ENCODE results near the gene PAPSS2. TPM values are rescaled to one million over a fixed set of nuclear protein-coding genes. Genes with fewer than 3 reads are reported as not detected.
"Not testable (repeated sequence)": the region's sequence is repeated elsewhere in the genome, so short reads cannot be mapped to it uniquely, and the experiment has no call there.

Gene PAPSS2
- total RNA-seq, 2 donors from 2014 or later, result 15.7 to 20.2 TPM

GRCh38 chr10:87618566-87619423, 40.9 kb upstream of the PAPSS2 start:
- no peak for DNase-seq

GRCh38 chr10:87619705-87620104, 40.0 kb upstream of the PAPSS2 start:
- H3K27me3 Mint-ChIP-seq (ENCODE audit: insufficient read depth), result peaks cover 2% of the 10 kb centered on the region
- peaks cover 18% of the 10 kb centered on the region for H3K4me1 Mint-ChIP-seq
- Histone ChIP-seq H3K4me3 (ENCODE audit: low read length) (no peak overlapping the region), H3K27me3 (ENCODE audit: control insufficient read depth, insufficient read depth, low read length, poor library complexity, severe bottlenecking) (no peaks in the 10 kb centered on the region), H3K36me3 (ENCODE audit: control insufficient read depth, insufficient read depth, low read length) (no peaks in the 10 kb centered on the region), H3K9ac (ENCODE audit: extremely low read depth, low read length, poor library complexity, severe bottlenecking) (no peak overlapping the region), H3K9me3 (ENCODE audit: control insufficient read depth, low read length) (no peaks in the 10 kb centered on the region), H3K4me1 (ENCODE audit: control insufficient read depth, insufficient read depth, low read length) (peaks cover 3% of the 10 kb centered on the region), H3K27ac (ENCODE audit: low read depth, low read length) (no peak overlapping the region)
- WGBS, 2 experiments (ENCODE audit: insufficient coverage in 1 of 2, insufficient read length in 1 of 2), result 91 to 95% methylated on average over 3 to 4 of the region's 5 CpGs
- no peak for TF ChIP-seq CTCF (conservative IDR thresholded peaks at IDR 0.05)
- H3K27ac Mint-ChIP-seq, result no peak overlapping the region
- no peaks in the 10 kb centered on the region for H3K36me3 Mint-ChIP-seq (ENCODE audit: low read depth)
- H3K4me3 Mint-ChIP-seq, result no peak overlapping the region
- DNase-seq, result no peak
- H3K9me3 Mint-ChIP-seq, result no peaks in the 10 kb centered on the region

More at GRCh38 chr10:87618566-87619423, 40.9 kb upstream of the PAPSS2 start:
- Histone ChIP-seq H3K9ac (ENCODE audit: extremely low read depth, low read length, poor library complexity, severe bottlenecking) (no peak overlapping the region), H3K4me1 (ENCODE audit: control insufficient read depth, insufficient read depth, low read length) (peaks cover 3% of the 10 kb centered on the region), H3K27me3 (ENCODE audit: control insufficient read depth, insufficient read depth, low read length, poor library complexity, severe bottlenecking) (no peaks in the 10 kb centered on the region), H3K27ac (ENCODE audit: low read depth, low read length) (no peak overlapping the region), H3K36me3 (ENCODE audit: control insufficient read depth, insufficient read depth, low read length) (no peaks in the 10 kb centered on the region), H3K4me3 (ENCODE audit: low read length) (no peak overlapping the region), H3K9me3 (ENCODE audit: control insufficient read depth, low read length) (no peaks in the 10 kb centered on the region)
- H3K4me3 Mint-ChIP-seq, result no peak overlapping the region
- peaks cover 16% of the 10 kb centered on the region for H3K4me1 Mint-ChIP-seq
- peaks cover 2% of the 10 kb centered on the region for H3K27me3 Mint-ChIP-seq (ENCODE audit: insufficient read depth)
- no peak for TF ChIP-seq CTCF (conservative IDR thresholded peaks at IDR 0.05)
- 86 to 90% methylated on average over 9 to 11 of the region's 11 CpGs for WGBS, 2 experiments (ENCODE audit: insufficient coverage in 1 of 2, insufficient read length in 1 of 2)
- H3K27ac Mint-ChIP-seq, result no peak overlapping the region
- no peaks in the 10 kb centered on the region for H3K36me3 Mint-ChIP-seq (ENCODE audit: low read depth)
- no peaks in the 10 kb centered on the region for H3K9me3 Mint-ChIP-seq

- not testable (repeated sequence) for H3K4me3 Mint-ChIP-seq; H3K4me1 ChIP-seq (ENCODE audit: control insufficient read depth, insufficient read depth, low read length); H3K36me3 ChIP-seq (ENCODE audit: control insufficient read depth, insufficient read depth, low read length); H3K4me3 ChIP-seq (ENCODE audit: low read length); H3K9me3 ChIP-seq (ENCODE audit: control insufficient read depth, low read length); H3K27ac Mint-ChIP-seq; H3K27me3 ChIP-seq (ENCODE audit: control insufficient read depth, insufficient read depth, low read length, poor library complexity, severe bottlenecking); H3K36me3 Mint-ChIP-seq (ENCODE audit: low read depth); H3K27ac ChIP-seq (ENCODE audit: low read depth, low read length); H3K9ac ChIP-seq (ENCODE audit: extremely low read depth, low read length, poor library complexity, severe bottlenecking); DNase-seq; H3K9me3 Mint-ChIP-seq; H3K27me3 Mint-ChIP-seq (ENCODE audit: insufficient read depth)
- H3K4me1 Mint-ChIP-seq, result peaks cover 30% of the 10 kb centered on the region
Measured at GRCh38 chr10:87621440-87621839, 38.2 kb upstream of the PAPSS2 start.

Data from endodermal cell (in vitro differentiated cells).